H7 (cell line): ENCODE data around the gene RNU5D-1. TPM values are rescaled to one million over a fixed set of nuclear protein-coding genes. Genes with fewer than 3 reads are reported as not detected.
A peak's percentile ranks its signal among the peaks of the same experiment; 100 is the strongest.
"Not testable (repeated sequence)": the region's sequence is repeated elsewhere in the genome, so short reads cannot be mapped to it uniquely, and the experiment has no call there.

Source experiments
- DNase-seq: peaks from one replicate; pipeline ENCODE4 v3.0.0; 2012
- H3K27me3 ChIP-seq: 2 replicates; pipeline ENCODE4 v1.6.0; 2011; ENCODE audit warnings: mild to moderate bottlenecking, low read length; ENCODE audit not compliant: control insufficient read depth, insufficient read depth
- H3K36me3 ChIP-seq: replicated peaks from 2 replicates; pipeline ENCODE4 v1.5.1; 2011; ENCODE audit warnings: low read length; ENCODE audit not compliant: control insufficient read depth, insufficient read depth
- H3K4me3 ChIP-seq: 2 replicates; pipeline ENCODE4 v1.5.1; 2011; ENCODE audit warnings: low read depth, mild to moderate bottlenecking, control low read depth, low read length, moderate library complexity; ENCODE audit not compliant: insufficient read depth
- total RNA-seq: library from RNA; depleted of rRNA; stranded (reverse); fragments of >200 nt; shearing (Covaris generic); gene quantifications from 2 replicates; pipeline ENCODE4 v1.2.3, GENCODE V29; 2014; rRNA removed

The RNU5D-1 gene
- not detected in 2 replicates for total RNA-seq

GRCh38 chr1:44730741-44731512 lies at the start of gene RNU5D-1:
RNU5D-1 (minus strand) TSS chr1:44731170.
- Histone ChIP-seq H3K27me3 (no peaks in the 10 kb centered on the region), H3K36me3 (no peaks in the 10 kb centered on the region), H3K4me3 (no peak within 1 kb of the TSS)
- peak; percentile 89 for DNase-seq

GRCh38 chr1:44780583-44781121 lies 49.7 kb upstream of the RNU5D-1 start:
- Histone ChIP-seq H3K36me3 (peaks cover 28% of the 10 kb centered on the region), H3K27me3 (peaks cover 12% of the 10 kb centered on the region), H3K4me3 (no peak overlapping the region)
- no peak for DNase-seq

GRCh38 chr1:44778705-44779576 lies 48.0 kb upstream of the RNU5D-1 start:
- no peak for DNase-seq
- Histone ChIP-seq H3K27me3 (peaks cover 4% of the 10 kb centered on the region; the same call in 1 of the 2 replicates), H3K36me3 (peaks cover 28% of the 10 kb centered on the region), H3K4me3 (no peak overlapping the region)

- no peak for DNase-seq
- Histone ChIP-seq H3K4me3 (no peak overlapping the region), H3K36me3 (peaks cover 28% of the 10 kb centered on the region), H3K27me3 (no peaks in the 10 kb centered on the region)
Observed at GRCh38 chr1:44777969-44778635, 47.1 kb upstream of the RNU5D-1 start.

- Histone ChIP-seq H3K36me3 (peaks cover 28% of the 10 kb centered on the region), H3K4me3 (no peak overlapping the region), H3K27me3 (no peaks in the 10 kb centered on the region)
- DNase-seq, result no peak
Observed at GRCh38 chr1:44777547-44777946, 46.6 kb upstream of the RNU5D-1 start.

- DNase-seq, result no peak
- H3K36me3 ChIP-seq, result peaks cover 28% of the 10 kb centered on the region
- peak overlapping the region; percentile 100 for H3K4me3 ChIP-seq
- no peaks in the 10 kb centered on the region for H3K27me3 ChIP-seq
Observed at GRCh38 chr1:44776730-44777068, 45.7 kb upstream of the RNU5D-1 start.

- DNase-seq, result no peak
- Histone ChIP-seq H3K36me3 (peaks cover 28% of the 10 kb centered on the region), H3K4me3 (peak overlapping the region; percentile 100), H3K27me3 (no peaks in the 10 kb centered on the region)
Observed at GRCh38 chr1:44775930-44776729, 45.2 kb upstream of the RNU5D-1 start.

- Histone ChIP-seq H3K36me3 (peaks cover 28% of the 10 kb centered on the region), H3K4me3 (peak within 1 kb of the TSS; percentile 100), H3K27me3 (no peaks in the 10 kb centered on the region)
- peak; percentile 93 for DNase-seq
Observed at GRCh38 chr1:44775078-44775929, 44.3 kb upstream of the RNU5D-1 start, which contains the start of gene RPS8. RPS8 (plus strand) TSS chr1:44775540; CDS start chr1:44775597, 57 bp downstream.

GRCh38 chr1:44766421-44766820 lies 35.5 kb upstream of the RNU5D-1 start:
- not testable (repeated sequence) for H3K27me3 ChIP-seq, H3K4me3 ChIP-seq, DNase-seq
- H3K36me3 ChIP-seq, result peaks cover 35% of the 10 kb centered on the region

GRCh38 chr1:44760876-44761275 lies 29.9 kb upstream of the RNU5D-1 start:
- Histone ChIP-seq H3K27me3 (no peaks in the 10 kb centered on the region), H3K4me3 (no peak overlapping the region), H3K36me3 (peaks cover 63% of the 10 kb centered on the region)
- no peak for DNase-seq

GRCh38 chr1:44759077-44759476 lies 28.1 kb upstream of the RNU5D-1 start:
- no peaks in the 10 kb centered on the region for H3K27me3 ChIP-seq
- peaks cover 75% of the 10 kb centered on the region for H3K36me3 ChIP-seq
- no peak for DNase-seq
- H3K4me3 ChIP-seq, result no peak overlapping the region

- no peaks in the 10 kb centered on the region for H3K27me3 ChIP-seq
- no peak for DNase-seq
- H3K4me3 ChIP-seq, result no peak overlapping the region
- H3K36me3 ChIP-seq, result peaks cover 79% of the 10 kb centered on the region
Observed at GRCh38 chr1:44757420-44757819, 26.4 kb upstream of the RNU5D-1 start.

GRCh38 chr1:44747878-44748277 lies 16.9 kb upstream of the RNU5D-1 start:
- Histone ChIP-seq H3K36me3 (peaks cover 44% of the 10 kb centered on the region), H3K4me3 (no peak overlapping the region), H3K27me3 (no peaks in the 10 kb centered on the region)
- DNase-seq, result no peak
